ENCODE results near the gene PJA1.

The PJA1 gene

GRCh38 chrX:69151866-69152284 is 13.4 kb downstream of the PJA1 start:
- peaks cover 0 to 6% (median 2%) of the 10 kb centered on the region in 4 experiments for H3K4me1 ChIP-seq (ENCODE audit: control extremely low read depth in 1 of 4, control insufficient read depth in 4 of 4, insufficient read depth in 4 of 4, low read length in 3 of 4)
- ChIA-PET CTCF (interaction anchor here (1.5 kb wide), 1 partner anchor 329 kb away, joined by 3 read pairs; no protein-coding TSS in a partner anchor), POLR2A (interaction anchor here (1.5 kb wide), 1 partner anchor 13 kb away, joined by 4 read pairs; the partner anchor contains the start of gene PJA1)
- H3K4me3 ChIP-seq (ENCODE audit: control insufficient read depth in 1 of 7, extremely low read depth in 1 of 7, insufficient read depth in 4 of 7, low read depth in 2 of 7, low read length in 6 of 7): no peak overlapping the region
- peaks cover 0 to 15% (median 0%) of the 10 kb centered on the region in 5 experiments for H3K27me3 ChIP-seq (replicated peaks in 2 of 5; ENCODE audit: control insufficient read depth in 4 of 5, insufficient read depth in 5 of 5, low read length in 4 of 5)
- 90% methylated on average over 1 of the region's 2 CpGs for WGBS (ENCODE audit: insufficient coverage)
- H3K27ac ChIP-seq (ENCODE audit: insufficient read depth in 1 of 2, low read depth in 1 of 2, low read length in 2 of 2, poor library complexity in 1 of 2, severe bottlenecking in 2 of 2): no peak overlapping the region
- H3K36me3 ChIP-seq (ENCODE audit: control insufficient read depth in 4 of 4, insufficient read depth in 4 of 4, low read length in 3 of 4): no peaks in the 10 kb centered on the region
- no peaks in the 10 kb centered on the region for H3K9me3 ChIP-seq (ENCODE audit: control extremely low read depth in 1 of 5, control insufficient read depth in 4 of 5, insufficient read depth in 2 of 5, low read depth in 1 of 5, low read length in 4 of 5)
- no peak for DNase-seq

GRCh38 chrX:69150281-69150960 is 14.8 kb downstream of the PJA1 start:
- Histone ChIP-seq H3K27ac (ENCODE audit: insufficient read depth in 1 of 2, low read depth in 1 of 2, low read length in 2 of 2, poor library complexity in 1 of 2, severe bottlenecking in 2 of 2) (no peak overlapping the region), H3K4me1 (ENCODE audit: control extremely low read depth in 1 of 4, control insufficient read depth in 4 of 4, insufficient read depth in 4 of 4, low read length in 3 of 4) (peaks cover 0 to 6% (median 2%) of the 10 kb centered on the region in 4 experiments), H3K36me3 (ENCODE audit: control insufficient read depth in 4 of 4, insufficient read depth in 4 of 4, low read length in 3 of 4) (no peaks in the 10 kb centered on the region), H3K4me3 (ENCODE audit: control insufficient read depth in 1 of 7, extremely low read depth in 1 of 7, insufficient read depth in 4 of 7, low read depth in 2 of 7, low read length in 6 of 7) (no peak overlapping the region), H3K27me3 (replicated peaks in 2 of 5; ENCODE audit: control insufficient read depth in 4 of 5, insufficient read depth in 5 of 5, low read length in 4 of 5) (peaks cover 0 to 15% (median 0%) of the 10 kb centered on the region in 5 experiments), H3K9me3 (ENCODE audit: control extremely low read depth in 1 of 5, control insufficient read depth in 4 of 5, insufficient read depth in 2 of 5, low read depth in 1 of 5, low read length in 4 of 5) (no peaks in the 10 kb centered on the region)
- 67% methylated on average over 5 of the region's 12 CpGs for WGBS (ENCODE audit: insufficient coverage)
- POLR2A ChIA-PET: no interaction called here
- CTCF ChIA-PET: no interaction called here
- no peak for DNase-seq

GRCh38 chrX:69149466-69150280 is 15.6 kb downstream of the PJA1 start:
- no peak for DNase-seq
- Histone ChIP-seq H3K4me1 (ENCODE audit: control extremely low read depth in 1 of 4, control insufficient read depth in 4 of 4, insufficient read depth in 4 of 4, low read length in 3 of 4) (peaks cover 0 to 6% (median 2%) of the 10 kb centered on the region in 4 experiments), H3K9me3 (ENCODE audit: control extremely low read depth in 1 of 5, control insufficient read depth in 4 of 5, insufficient read depth in 2 of 5, low read depth in 1 of 5, low read length in 4 of 5) (no peaks in the 10 kb centered on the region), H3K4me3 (ENCODE audit: control insufficient read depth in 1 of 7, extremely low read depth in 1 of 7, insufficient read depth in 4 of 7, low read depth in 2 of 7, low read length in 6 of 7) (no peak overlapping the region), H3K27me3 (replicated peaks in 2 of 5; ENCODE audit: control insufficient read depth in 4 of 5, insufficient read depth in 5 of 5, low read length in 4 of 5) (peaks cover 0 to 16% (median 0%) of the 10 kb centered on the region in 5 experiments), H3K27ac (ENCODE audit: insufficient read depth in 1 of 2, low read depth in 1 of 2, low read length in 2 of 2, poor library complexity in 1 of 2, severe bottlenecking in 2 of 2) (no peak overlapping the region), H3K36me3 (ENCODE audit: control insufficient read depth in 4 of 4, insufficient read depth in 4 of 4, low read length in 3 of 4) (no peaks in the 10 kb centered on the region)
- 41% methylated on average over 17 of the region's 28 CpGs for WGBS (ENCODE audit: insufficient coverage)
- ChIA-PET POLR2A (no interaction called here), CTCF (no interaction called here)

- H3K27ac ChIP-seq (ENCODE audit: insufficient read depth in 1 of 2, low read depth in 1 of 2, low read length in 2 of 2, poor library complexity in 1 of 2, severe bottlenecking in 2 of 2): no peak overlapping the region
- 66% methylated on average over 4 of the region's 5 CpGs for WGBS (ENCODE audit: insufficient coverage)
- POLR2A ChIA-PET: no interaction called here
- H3K27me3 ChIP-seq (replicated peaks in 2 of 5; ENCODE audit: control insufficient read depth in 4 of 5, insufficient read depth in 5 of 5, low read length in 4 of 5): peaks cover 0 to 20% (median 0%) of the 10 kb centered on the region in 5 experiments
- H3K9me3 ChIP-seq (ENCODE audit: control extremely low read depth in 1 of 5, control insufficient read depth in 4 of 5, insufficient read depth in 2 of 5, low read depth in 1 of 5, low read length in 4 of 5): no peaks in the 10 kb centered on the region
- H3K4me1 ChIP-seq (ENCODE audit: control extremely low read depth in 1 of 4, control insufficient read depth in 4 of 4, insufficient read depth in 4 of 4, low read length in 3 of 4): peaks cover 0 to 6% (median 2%) of the 10 kb centered on the region in 4 experiments
- CTCF ChIA-PET: no interaction called here
- peak in 2 of 3 donors; percentile 58 to 68 for DNase-seq
- H3K4me3 ChIP-seq (ENCODE audit: control insufficient read depth in 1 of 7, extremely low read depth in 1 of 7, insufficient read depth in 4 of 7, low read depth in 2 of 7, low read length in 6 of 7): no peak overlapping the region
- no peaks in the 10 kb centered on the region for H3K36me3 ChIP-seq (ENCODE audit: control insufficient read depth in 4 of 4, insufficient read depth in 4 of 4, low read length in 3 of 4)
These were observed 16.3 kb downstream of the PJA1 start for GRCh38 chrX:69148946-69149345.

GRCh38 chrX:69146739-69147138 is 18.5 kb downstream of the PJA1 start:
- Histone ChIP-seq H3K27ac (ENCODE audit: insufficient read depth in 1 of 2, low read depth in 1 of 2, low read length in 2 of 2, poor library complexity in 1 of 2, severe bottlenecking in 2 of 2) (no peak overlapping the region), H3K27me3 (replicated peaks in 2 of 5; ENCODE audit: control insufficient read depth in 4 of 5, insufficient read depth in 5 of 5, low read length in 4 of 5) (peaks cover 0 to 26% (median 0%) of the 10 kb centered on the region in 5 experiments), H3K4me1 (ENCODE audit: control extremely low read depth in 1 of 4, control insufficient read depth in 4 of 4, insufficient read depth in 4 of 4, low read length in 3 of 4) (no peaks in the 10 kb centered on the region), H3K36me3 (ENCODE audit: control insufficient read depth in 4 of 4, insufficient read depth in 4 of 4, low read length in 3 of 4) (no peaks in the 10 kb centered on the region), H3K9me3 (ENCODE audit: control extremely low read depth in 1 of 5, control insufficient read depth in 4 of 5, insufficient read depth in 2 of 5, low read depth in 1 of 5, low read length in 4 of 5) (no peaks in the 10 kb centered on the region), H3K4me3 (ENCODE audit: control insufficient read depth in 1 of 7, extremely low read depth in 1 of 7, insufficient read depth in 4 of 7, low read depth in 2 of 7, low read length in 6 of 7) (no peak overlapping the region)
- 75% methylated on average over 3 of the region's 4 CpGs for WGBS (ENCODE audit: insufficient coverage)
- CTCF ChIA-PET: interaction anchor here (1.2 kb wide), 1 partner anchor 9 kb away, joined by 3 read pairs; no protein-coding TSS in a partner anchor
- DNase-seq: no peak
- POLR2A ChIA-PET: no interaction called here

- Histone ChIP-seq H3K27ac (ENCODE audit: insufficient read depth in 1 of 2, low read depth in 1 of 2, low read length in 2 of 2, poor library complexity in 1 of 2, severe bottlenecking in 2 of 2) (no peak overlapping the region), H3K4me1 (ENCODE audit: control extremely low read depth in 1 of 4, control insufficient read depth in 4 of 4, insufficient read depth in 4 of 4, low read length in 3 of 4) (no peaks in the 10 kb centered on the region), H3K36me3 (ENCODE audit: control insufficient read depth in 4 of 4, insufficient read depth in 4 of 4, low read length in 3 of 4) (no peaks in the 10 kb centered on the region), H3K27me3 (replicated peaks in 2 of 5; ENCODE audit: control insufficient read depth in 4 of 5, insufficient read depth in 5 of 5, low read length in 4 of 5) (peaks cover 0 to 30% (median 0%) of the 10 kb centered on the region in 5 experiments), H3K4me3 (ENCODE audit: control insufficient read depth in 1 of 7, extremely low read depth in 1 of 7, insufficient read depth in 4 of 7, low read depth in 2 of 7, low read length in 6 of 7) (no peak overlapping the region), H3K9me3 (ENCODE audit: control extremely low read depth in 1 of 5, control insufficient read depth in 4 of 5, insufficient read depth in 2 of 5, low read depth in 1 of 5, low read length in 4 of 5) (no peaks in the 10 kb centered on the region)
- CTCF ChIA-PET: interaction anchor here (0.7 kb wide), 1 partner anchor 10 kb away, joined by 4 read pairs; no protein-coding TSS in a partner anchor
- POLR2A ChIA-PET: no interaction called here
- DNase-seq: no peak
- 92% methylated on average over 5 of the region's 5 CpGs for WGBS (ENCODE audit: insufficient coverage)
These were observed 19.5 kb downstream of the PJA1 start for GRCh38 chrX:69145714-69146113.

All from common myeloid progenitor, CD34-positive (primary cell).